ENCODE data around the gene LRMDA.

Gene LRMDA

DNA sequence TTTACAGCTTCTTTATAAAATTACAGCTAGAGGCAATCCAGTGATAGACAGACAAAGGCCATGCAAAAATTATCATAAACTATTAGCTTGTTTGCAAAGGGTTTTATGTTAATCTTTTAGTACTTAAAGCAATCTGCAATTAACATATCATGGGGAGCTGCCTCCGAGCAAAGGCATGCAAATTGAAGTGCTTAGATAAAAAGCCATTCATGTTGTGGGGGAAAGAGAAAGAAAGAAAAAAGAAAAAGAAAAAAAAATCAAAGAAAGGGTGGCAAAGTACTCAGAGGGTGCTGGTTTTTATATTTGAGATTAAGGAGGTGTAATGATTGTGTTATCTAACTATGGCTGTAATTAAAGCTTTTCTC, 799.5 kb downstream of the LRMDA start:
- TF ChIP-seq TEAD4 (IDR thresholded peaks at IDR 0.05) (no peak), CREB1 (IDR thresholded peaks at IDR 0.05; ENCODE audit: low read depth) (no peak)
- TF ChIP-seq, protein P1, sequence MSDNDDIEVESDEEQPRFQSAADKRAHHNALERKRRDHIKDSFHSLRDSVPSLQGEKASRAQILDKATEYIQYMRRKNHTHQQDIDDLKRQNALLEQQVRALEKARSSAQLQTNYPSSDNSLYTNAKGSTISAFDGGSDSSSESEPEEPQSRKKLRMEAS (IDR thresholded peaks at IDR 0.05) = no peak

DNA sequence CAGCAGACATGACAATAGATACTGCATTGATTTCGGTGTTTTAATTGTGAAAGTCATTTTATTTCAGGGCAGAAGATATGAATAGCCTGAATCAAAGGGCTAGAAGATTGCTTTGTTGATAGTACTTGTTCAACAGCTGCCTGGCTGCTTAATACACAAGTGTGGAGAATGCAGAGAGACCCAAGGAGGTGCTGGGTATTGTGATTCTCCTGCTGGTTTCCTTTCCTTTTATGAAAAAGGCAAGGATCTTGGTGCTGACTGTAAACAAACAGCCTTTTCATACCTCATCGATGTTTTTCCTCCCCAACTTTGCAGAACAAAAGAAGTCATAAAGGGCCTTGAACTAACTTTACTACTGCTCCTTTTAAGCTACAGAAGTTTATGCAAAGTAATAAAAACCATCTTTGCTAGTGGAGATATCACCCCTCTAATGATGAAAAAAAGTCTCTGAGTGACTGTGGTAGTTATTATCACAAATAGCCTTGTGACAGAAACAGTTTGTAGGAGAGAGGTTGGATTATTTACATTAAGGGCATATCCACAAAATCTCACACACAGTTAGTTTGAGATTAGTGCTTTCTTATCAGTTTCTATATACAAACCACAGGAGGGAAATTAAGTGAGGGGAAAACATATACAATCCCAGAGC, 800.0 kb downstream of the LRMDA start:
- no peak for TF ChIP-seq ZBTB7A (IDR thresholded peaks at IDR 0.05; ENCODE audit: low read depth)
- TF ChIP-seq, protein P2, sequence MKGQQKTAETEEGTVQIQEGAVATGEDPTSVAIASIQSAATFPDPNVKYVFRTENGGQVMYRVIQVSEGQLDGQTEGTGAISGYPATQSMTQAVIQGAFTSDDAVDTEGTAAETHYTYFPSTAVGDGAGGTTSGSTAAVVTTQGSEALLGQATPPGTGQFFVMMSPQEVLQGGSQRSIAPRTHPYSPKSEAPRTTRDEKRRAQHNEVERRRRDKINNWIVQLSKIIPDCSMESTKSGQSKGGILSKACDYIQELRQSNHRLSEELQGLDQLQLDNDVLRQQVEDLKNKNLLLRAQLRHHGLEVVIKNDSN (IDR thresholded peaks at IDR 0.05) = no peak
- no peak for TF ChIP-seq EGR1 (IDR thresholded peaks at IDR 0.05)
- TF ChIP-seq, protein P3, sequence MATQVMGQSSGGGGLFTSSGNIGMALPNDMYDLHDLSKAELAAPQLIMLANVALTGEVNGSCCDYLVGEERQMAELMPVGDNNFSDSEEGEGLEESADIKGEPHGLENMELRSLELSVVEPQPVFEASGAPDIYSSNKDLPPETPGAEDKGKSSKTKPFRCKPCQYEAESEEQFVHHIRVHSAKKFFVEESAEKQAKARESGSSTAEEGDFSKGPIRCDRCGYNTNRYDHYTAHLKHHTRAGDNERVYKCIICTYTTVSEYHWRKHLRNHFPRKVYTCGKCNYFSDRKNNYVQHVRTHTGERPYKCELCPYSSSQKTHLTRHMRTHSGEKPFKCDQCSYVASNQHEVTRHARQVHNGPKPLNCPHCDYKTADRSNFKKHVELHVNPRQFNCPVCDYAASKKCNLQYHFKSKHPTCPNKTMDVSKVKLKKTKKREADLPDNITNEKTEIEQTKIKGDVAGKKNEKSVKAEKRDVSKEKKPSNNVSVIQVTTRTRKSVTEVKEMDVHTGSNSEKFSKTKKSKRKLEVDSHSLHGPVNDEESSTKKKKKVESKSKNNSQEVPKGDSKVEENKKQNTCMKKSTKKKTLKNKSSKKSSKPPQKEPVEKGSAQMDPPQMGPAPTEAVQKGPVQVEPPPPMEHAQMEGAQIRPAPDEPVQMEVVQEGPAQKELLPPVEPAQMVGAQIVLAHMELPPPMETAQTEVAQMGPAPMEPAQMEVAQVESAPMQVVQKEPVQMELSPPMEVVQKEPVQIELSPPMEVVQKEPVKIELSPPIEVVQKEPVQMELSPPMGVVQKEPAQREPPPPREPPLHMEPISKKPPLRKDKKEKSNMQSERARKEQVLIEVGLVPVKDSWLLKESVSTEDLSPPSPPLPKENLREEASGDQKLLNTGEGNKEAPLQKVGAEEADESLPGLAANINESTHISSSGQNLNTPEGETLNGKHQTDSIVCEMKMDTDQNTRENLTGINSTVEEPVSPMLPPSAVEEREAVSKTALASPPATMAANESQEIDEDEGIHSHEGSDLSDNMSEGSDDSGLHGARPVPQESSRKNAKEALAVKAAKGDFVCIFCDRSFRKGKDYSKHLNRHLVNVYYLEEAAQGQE (IDR thresholded peaks at IDR 0.05; ENCODE audit: low read depth) = no peak
- no peak for TF ChIP-seq TAF1 (IDR thresholded peaks at IDR 0.05; ENCODE audit: low read depth)
- TF ChIP-seq NFIC (IDR thresholded peaks at IDR 0.05) = no peak
- TF ChIP-seq RAD21 (IDR thresholded peaks at IDR 0.05; ENCODE audit: low read depth) = no peak
- no peak for TF ChIP-seq EP300 (IDR thresholded peaks at IDR 0.05; ENCODE audit: borderline replicate concordance)
- TF ChIP-seq TEAD4 (IDR thresholded peaks at IDR 0.05) = no peak
- no peak for TF ChIP-seq YY1 (IDR thresholded peaks at IDR 0.05; ENCODE audit: low read depth)
- no peak for TF ChIP-seq FOXM1 (IDR thresholded peaks at IDR 0.05; ENCODE audit: borderline replicate concordance, low read depth)
- TF ChIP-seq, protein P1 (IDR thresholded peaks at IDR 0.05) = no peak
- no peak for TF ChIP-seq CREB1 (IDR thresholded peaks at IDR 0.05; ENCODE audit: low read depth)
- no peak for TF ChIP-seq CEBPB (IDR thresholded peaks at IDR 0.05)
- TF ChIP-seq TCF12 (IDR thresholded peaks at IDR 0.05; ENCODE audit: low read depth) = no peak

DNA sequence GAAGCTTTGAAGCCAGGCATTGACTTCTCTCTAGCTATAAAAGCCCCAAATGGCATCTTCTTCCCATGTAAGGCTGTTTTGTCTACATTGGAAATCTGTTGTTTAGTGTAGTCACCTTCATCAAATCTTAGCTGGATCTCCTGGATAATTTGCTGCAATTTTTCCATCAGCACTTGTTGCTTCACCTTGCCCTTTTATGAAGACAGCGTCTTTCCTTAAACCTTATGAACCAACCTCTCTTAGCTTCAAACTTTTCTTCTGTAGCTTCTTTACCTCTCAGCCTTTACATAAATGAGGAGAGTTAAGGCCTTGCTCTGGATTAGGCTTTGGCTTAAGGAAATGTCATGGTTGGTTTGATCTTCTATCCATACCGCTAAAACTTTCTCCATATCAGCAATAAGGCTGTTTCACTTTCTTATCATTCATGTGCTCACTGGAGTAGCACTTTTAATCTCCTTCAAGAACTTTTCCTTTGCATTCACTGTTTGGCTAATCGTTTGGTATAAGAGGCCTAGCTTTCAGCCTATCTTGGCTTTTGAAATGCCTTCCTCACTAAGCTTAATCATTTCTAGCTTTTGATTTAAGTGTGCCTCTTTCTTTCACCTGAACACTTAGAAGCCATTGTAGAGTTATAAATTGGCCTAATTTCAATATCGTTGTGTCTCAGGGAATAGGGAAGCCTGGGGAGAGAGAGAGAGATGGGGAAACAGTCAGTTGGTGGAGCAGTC, 803.2 kb downstream of the LRMDA start:
- TF ChIP-seq NFIC (IDR thresholded peaks at IDR 0.05) = no peak
- TF ChIP-seq RAD21 (IDR thresholded peaks at IDR 0.05; ENCODE audit: low read depth) = no peak
- TF ChIP-seq FOXM1 (IDR thresholded peaks at IDR 0.05; ENCODE audit: borderline replicate concordance, low read depth) = no peak
- no peak for TF ChIP-seq EGR1 (IDR thresholded peaks at IDR 0.05)

DNA sequence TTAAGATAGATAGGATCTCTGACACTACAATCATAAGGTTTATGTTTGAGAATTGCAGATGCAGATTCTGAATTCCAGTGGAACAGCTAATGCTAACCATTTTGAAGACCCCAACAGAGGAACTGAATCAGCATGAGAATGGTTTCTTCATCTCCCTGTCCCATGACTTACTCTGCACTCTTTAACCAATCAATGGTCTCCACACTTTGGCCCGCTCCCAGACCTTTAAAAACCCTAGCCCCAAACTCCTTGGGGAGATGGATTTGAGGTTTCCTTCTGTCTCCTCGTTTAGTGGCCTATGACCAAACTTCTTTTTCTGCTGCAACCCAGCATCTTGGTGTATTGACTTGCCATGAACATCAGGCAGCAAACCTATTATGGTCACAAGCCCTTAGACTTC, 804.9 kb downstream of the LRMDA start:
- TF ChIP-seq TCF12 (IDR thresholded peaks at IDR 0.05; ENCODE audit: low read depth) (no peak), TAF1 (IDR thresholded peaks at IDR 0.05; ENCODE audit: low read depth) (no peak), NFIC (IDR thresholded peaks at IDR 0.05) (no peak), ZBTB7A (IDR thresholded peaks at IDR 0.05; ENCODE audit: low read depth) (no peak), TEAD4 (IDR thresholded peaks at IDR 0.05) (no peak), RAD21 (IDR thresholded peaks at IDR 0.05; ENCODE audit: low read depth) (no peak), FOXM1 (IDR thresholded peaks at IDR 0.05; ENCODE audit: borderline replicate concordance, low read depth) (no peak)

DNA sequence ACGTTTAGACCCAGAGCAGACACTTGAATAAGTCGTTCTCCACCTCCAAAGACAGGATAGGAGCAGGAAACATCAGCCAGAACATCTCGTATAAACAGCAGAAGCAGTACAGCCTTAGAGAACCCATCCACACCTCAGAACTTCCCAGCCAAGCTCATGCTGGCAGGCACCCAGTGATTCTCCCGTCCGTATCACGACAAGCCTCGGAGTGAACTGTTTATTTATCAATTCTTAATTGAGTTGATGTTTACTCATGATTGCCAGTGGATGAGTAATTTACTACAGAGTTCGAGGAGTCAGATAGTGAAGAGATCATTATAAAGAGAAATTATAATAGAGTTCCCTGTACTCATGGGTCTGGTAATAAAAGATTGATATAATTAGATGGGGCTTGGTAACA, 811.5 kb downstream of the LRMDA start:
- TF ChIP-seq TEAD4 (IDR thresholded peaks at IDR 0.05) (no peak), RAD21 (IDR thresholded peaks at IDR 0.05; ENCODE audit: low read depth) (no peak), ZBTB7A (IDR thresholded peaks at IDR 0.05; ENCODE audit: low read depth) (no peak), YY1 (IDR thresholded peaks at IDR 0.05; ENCODE audit: low read depth) (no peak), TAF1 (IDR thresholded peaks at IDR 0.05; ENCODE audit: low read depth) (no peak), FOXM1 (IDR thresholded peaks at IDR 0.05; ENCODE audit: borderline replicate concordance, low read depth) (no peak), TCF12 (IDR thresholded peaks at IDR 0.05; ENCODE audit: low read depth) (no peak), CREB1 (IDR thresholded peaks at IDR 0.05; ENCODE audit: low read depth) (no peak), CEBPB (IDR thresholded peaks at IDR 0.05) (no peak), EGR1 (IDR thresholded peaks at IDR 0.05) (no peak), EP300 (IDR thresholded peaks at IDR 0.05; ENCODE audit: borderline replicate concordance) (no peak), NFIC (IDR thresholded peaks at IDR 0.05) (no peak)
- TF ChIP-seq, protein P1 (IDR thresholded peaks at IDR 0.05) = no peak
- TF ChIP-seq, protein P3 (IDR thresholded peaks at IDR 0.05; ENCODE audit: low read depth) = no peak
- TF ChIP-seq, protein P2 (IDR thresholded peaks at IDR 0.05) = no peak

All from Ishikawa (cell line).